HuH-7.5 (cell line): ENCODE measurements around the gene CERS1.

Experiments
- DNase-seq: peaks from one replicate; pipeline ENCODE4 v3.0.0; 2011; ENCODE audit warnings: low spot score

CERS1 gene

DNA sequence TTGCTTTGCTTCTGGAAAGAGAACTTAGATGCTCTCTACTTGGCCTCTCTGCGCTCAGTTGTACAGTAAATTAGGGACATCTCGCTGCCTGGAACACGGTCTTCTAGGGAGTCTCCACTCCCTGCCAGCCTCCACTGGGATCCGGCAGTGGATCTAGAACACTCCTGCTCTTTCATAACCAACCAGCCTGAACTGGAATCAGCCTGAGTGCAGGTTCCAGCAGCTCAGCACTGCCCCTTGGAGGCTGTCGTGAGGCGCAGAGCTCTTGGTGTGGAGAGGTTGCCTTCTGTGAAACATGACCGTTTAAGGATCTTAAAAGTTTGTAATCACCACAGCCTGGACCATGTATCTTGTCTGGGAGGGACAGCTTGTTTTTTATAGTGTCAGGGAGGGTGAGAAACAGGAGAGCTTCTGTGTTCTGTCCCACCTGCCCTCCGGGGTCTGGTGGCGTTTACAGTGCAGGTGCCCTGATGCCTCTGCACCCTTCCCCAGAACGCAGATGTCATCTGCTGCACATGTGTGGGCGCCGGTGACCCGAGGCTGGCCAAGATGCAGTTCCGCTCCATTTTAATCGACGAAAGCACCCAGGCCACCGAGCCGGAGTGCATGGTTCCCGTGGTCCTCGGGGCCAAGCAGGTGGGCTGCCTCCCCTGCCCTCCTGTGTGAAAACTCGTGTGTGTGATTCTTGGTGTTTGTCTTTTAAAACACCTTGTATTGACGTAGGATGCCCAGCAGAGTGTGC is 39.4 kb downstream of the CERS1 start:
- DNase-seq, result peak; percentile 94

DNA sequence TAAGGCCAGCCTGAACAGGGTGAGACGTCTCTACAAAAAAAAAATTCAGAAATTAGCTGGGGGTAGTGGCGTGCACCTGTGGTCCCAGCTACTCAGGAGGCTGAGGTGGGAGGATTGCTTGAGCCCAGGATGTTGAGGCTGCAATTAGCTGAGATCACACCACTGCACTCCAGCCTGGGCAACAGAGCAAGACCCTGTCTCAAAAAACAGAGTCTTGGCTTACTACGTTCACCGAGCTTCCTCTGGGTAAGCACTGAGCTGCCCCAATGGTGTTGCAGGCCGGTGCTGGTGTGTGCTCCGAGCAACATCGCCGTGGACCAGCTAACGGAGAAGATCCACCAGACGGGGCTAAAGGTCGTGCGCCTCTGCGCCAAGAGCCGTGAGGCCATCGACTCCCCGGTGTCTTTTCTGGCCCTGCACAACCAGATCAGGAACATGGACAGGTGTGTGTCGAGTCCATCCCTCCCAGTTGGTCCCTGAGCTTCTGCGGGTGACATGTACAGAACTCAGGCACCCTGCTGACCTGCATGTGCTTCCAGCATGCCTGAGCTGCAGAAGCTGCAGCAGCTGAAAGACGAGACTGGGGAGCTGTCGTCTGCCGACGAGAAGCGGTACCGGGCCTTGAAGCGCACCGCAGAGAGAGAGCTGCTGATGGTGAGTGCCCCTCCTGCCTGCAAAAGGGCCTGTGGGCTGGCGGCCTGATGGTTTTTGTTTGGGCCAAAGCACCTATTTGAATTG is 40.1 kb downstream of the CERS1 start:
- no peak for DNase-seq

DNA sequence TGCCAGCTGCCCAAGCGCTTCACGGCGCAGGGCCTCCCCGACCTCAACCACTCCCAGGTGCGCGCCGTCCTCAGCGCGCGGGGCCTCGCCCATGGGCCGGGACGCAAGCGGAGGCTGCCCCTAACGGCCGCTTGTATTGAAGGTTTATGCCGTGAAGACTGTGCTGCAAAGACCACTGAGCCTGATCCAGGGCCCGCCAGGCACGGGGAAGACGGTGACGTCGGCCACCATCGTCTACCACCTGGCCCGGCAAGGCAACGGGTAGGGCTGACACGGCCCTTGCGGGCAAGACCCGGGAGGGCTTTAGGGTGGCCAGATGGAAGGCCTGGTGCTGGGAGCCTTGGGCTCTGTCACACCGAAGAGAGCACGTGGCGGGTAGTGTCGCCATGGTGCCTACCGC is 41.0 kb downstream of the CERS1 start:
- no peak for DNase-seq

DNA sequence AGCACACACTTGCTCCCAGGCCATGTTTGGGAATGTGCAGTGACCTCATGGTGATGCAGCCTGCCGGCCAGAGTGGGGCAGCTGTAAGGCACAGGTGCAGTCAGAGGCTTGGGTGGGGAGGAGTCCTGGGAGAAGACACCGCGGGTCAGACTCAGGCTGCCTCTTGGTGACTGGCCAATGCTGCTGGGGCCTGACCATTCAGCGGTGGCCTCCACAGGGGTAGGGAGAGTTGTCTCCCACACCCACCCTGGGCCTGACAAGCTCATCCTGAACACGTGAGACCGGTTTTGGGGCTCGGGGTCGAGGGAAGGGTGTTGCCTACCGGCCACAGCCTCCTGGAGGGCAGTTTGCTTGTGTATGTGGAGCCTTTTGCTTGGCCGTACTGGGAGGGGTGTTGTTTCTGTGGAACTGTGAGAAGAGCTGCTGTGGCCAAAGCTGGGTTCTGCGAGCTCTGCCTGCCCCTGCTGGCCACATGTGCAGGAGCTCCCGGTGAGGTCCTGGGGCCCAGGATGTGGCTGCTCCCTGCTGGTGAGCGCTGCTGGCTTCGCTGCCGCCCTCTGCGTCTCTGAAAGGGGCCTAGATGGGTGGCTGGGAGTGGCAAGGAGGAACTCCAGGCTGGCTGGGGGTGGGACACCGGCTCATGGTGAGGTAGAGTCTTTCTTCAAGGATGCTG is 42.1 kb downstream of the CERS1 start:
- no peak for DNase-seq

DNA sequence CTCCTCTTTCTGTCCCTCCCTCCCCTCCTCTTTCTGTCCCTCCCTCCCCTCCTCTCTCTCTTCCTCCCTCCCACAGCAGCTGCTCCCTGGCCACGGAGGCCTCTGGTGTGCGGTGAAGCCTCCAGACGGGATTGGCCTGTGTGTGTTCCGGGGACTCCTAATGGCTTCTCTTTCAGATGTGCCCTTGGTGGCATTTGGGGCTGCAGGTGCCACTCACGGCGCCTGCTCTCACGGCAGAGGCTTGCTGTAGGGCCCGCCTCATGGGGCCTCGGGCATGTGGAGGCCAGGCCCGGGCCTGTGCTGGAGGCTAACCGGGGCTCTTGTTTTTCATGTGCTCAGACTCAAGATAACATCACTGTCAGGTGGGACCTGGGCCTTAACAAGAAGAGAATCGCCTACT is 43.3 kb downstream of the CERS1 start:
- DNase-seq, result no peak

DNA sequence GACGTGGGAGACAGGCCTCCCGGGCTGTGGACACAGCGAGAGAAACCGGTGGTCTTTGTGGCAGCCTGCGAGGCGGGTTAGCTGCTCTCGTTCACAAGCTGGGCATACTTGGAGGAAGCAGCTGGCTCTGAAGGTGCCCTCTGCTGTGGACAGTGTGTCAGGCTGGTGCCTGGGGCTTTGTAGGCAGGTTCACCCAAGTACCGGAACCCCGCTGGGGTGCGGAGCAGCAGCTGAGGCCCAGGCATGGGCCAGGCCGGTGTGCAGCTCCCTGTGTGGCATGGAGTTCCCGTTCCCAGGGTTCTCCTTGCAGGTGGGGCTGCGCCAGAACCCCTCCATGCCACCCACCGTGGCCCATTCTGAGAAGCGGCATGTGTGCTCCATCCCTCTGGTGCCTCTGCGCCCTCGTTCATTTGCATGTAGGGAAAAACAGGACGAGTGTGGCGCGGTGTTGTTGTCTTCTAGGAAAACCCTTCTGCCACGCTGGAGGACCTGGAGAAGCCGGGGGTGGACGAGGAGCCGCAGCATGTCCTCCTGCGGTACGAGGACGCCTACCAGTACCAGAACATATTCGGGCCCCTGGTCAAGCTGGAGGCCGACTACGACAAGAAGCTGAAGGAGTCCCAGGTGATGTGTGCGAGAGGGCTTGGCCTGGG is 44.2 kb downstream of the CERS1 start:
- DNase-seq, result no peak

DNA sequence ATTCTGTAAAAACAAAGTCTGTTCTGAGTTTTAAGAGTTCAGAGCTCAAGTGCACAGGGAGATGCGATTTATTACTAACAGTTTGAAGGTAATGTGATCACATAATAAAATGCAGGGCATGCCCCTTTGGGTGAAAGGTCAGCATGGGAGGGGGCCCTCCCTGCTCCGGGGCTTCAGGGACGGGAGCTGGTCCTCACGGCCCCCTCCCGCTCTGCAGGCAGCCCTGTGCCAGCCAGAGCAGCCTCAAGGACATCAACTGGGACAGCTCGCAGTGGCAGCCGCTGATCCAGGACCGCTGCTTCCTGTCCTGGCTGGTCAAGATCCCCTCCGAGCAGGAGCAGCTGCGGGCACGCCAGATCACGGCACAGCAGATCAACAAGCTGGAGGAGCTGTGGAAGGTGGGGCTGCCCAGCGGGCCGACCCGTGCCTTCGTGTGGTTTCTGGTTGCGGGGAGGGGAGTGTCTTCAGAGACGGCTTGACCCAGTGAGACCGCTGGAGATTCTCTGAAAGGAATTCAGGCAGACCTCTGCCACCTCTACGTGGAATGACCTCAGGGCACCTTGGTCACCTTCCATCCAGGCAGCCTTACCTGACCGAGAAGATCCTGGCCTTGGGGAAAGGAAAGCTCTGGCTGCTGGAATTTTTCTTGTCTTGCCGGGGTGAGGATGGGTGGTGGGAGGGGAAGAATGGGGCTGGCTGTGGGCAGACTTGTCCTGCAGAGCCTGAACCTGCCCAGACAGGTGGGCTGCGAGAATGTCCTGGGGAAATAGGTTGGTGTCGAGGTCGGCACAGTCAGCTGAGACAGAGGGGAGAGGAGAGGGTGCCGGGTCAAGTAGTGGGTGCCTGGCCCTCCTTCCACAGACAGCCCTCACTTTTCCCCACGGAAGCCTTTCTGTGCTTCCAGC is 45.2 kb downstream of the CERS1 start:
- no peak for DNase-seq

DNA sequence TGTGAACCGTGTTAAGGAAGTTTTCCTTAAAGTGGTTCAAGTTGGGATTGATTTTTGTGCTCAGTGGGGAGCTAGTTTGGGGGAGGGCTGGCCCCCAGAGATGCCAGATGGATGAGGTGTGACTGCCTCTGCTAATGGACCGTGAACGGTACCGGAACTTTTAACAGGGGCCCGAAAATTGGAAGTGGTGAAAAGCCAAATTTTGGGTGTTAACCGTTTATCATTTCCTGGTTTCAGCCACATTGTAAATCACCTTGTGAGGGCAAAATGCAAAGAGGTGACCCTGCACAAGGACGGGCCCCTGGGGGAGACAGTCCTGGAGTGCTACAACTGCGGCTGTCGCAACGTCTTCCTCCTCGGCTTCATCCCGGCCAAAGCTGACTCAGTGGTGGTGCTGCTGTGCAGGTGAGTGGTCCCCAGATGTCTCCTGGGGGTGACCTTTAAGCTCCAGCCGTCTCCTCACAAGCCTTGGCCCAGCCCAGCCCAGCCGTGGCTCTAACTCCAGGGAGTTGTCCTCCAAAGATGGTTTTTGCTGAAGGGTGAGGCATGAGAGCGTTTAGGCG is 46.0 kb downstream of the CERS1 start:
- DNase-seq, result no peak

DNA sequence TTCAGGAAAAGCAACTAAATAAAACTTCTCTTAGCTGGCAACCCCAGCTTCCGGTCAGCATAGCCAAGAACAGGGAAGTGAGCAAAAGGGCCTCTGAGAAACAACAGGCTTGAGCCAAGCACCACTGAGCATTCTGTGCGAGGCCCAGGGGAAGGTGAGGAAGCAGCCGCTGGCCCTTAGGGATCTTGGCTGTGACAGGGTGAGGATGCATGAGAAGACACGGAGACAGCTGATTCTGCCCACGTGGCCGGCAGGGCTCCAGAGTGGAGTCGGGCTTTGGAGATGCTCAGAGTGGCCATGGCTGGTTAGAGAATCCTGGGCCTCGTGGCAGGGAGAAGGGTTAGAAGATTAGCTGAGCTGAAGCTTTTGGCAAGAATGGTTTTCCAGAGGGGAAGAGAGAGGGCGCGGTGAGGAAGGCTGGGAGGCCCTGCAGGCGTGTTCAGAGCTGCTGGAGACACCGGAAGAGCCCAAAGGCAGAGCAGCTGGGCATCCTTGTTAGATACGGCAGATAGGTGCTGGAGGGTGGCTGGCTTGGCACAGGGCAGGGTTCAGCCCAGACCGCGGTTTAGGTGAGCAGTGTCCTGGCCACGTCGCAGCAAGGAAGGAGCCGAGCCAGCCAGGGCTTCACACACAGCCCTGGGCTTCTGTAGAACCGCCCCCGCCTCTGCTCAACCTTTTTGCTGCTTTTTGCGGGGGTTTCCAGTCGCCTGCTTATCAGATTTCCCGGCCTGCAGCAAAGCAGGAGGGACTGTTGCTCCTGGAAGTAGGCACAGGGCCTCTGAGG is 46.9 kb downstream of the CERS1 start:
- no peak for DNase-seq

DNA sequence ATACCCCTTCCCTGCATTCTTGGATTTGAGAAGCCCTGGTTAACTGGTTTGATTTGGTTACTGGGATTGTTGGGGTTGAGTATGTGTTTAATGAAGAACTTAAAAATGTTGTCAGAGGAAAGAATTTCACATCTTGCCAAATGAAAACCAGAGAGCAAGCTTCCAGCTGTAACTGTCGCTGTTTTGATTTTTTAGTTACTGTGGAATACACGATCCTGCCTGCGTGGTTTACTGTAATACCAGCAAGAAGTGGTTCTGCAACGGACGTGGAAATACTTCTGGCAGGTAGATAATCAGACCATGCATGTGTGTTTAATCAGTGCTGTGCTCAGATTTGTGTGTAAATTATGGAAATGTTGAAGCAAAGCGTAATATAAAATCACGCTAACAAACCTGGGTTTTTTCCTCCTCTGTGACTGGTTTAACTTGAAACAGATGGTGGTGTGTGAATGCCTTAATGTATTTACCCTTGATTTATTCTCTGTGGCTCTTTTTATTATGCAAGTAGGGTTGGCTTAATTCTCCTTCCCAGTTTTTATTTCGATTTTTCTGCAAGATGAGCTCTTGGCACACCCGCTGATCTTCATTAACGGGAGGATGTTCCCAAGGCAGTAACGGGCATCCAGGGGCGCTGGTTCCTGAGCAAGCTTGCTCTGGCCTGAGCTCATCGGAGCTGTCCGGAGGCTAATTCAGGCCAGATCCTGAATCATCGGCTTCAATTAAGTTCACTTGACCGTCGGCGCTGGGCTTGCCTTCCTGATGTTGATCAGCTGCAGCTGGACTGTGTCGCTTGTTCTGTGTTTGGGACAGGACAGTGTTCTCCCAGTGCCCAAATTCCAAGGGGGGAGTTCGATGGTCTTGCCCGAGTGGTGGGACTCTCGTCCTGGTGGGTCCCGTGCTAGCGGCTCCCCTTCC is 48.2 kb downstream of the CERS1 start:
- no peak for DNase-seq

DNA sequence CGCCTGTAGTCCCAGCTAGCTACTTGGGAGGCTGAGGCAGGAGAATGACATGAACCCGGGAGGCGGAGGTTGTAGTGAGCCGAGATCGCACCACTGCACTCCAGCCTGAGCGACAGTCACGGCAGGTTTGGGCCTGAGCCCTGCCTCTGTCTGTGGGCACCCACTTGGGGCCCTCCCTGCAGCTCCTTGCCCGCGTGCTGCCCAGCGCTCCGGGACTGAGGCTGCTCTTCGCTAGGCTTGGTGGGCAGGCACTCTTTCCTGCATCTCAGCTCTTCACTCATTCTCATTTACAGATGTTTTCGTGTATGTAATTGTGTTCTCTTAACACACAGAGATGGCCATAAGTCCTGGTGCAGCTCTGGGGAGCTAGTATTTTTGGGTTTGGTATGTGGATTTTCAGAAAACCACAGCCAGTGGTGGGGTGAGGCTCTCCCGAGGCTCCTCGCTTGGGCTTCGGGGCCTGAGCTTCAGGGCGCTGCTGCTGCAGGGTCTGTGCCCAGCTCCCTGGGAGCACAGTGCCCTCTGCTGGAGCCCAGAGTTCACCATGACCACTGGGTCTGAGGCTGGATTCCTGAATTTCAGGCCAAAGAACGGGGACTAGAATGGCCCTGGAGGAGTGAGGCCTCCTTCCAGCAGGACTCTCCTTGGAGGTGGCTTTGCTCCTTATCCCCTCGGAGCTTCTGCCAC is 49.0 kb downstream of the CERS1 start:
- peak; percentile 98 for DNase-seq

DNA sequence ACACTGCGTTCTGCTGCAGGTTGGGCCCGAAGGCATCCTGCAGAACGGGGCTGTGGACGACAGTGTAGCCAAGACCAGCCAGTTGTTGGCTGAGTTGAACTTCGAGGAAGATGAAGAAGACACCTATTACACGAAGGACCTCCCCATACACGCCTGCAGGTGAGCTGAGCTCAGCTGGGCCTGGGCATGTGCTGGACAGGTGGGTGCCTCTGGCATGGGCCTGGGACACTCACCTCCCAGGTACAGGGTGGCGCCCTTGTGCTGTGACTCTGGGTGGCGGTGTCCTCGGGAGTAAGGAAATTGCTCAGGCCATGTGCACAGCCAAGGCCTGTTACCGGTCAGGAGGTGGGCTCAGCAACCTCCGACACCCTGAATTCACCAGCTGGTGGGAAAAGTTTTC is 50.0 kb downstream of the CERS1 start:
- DNase-seq, result no peak

DNA sequence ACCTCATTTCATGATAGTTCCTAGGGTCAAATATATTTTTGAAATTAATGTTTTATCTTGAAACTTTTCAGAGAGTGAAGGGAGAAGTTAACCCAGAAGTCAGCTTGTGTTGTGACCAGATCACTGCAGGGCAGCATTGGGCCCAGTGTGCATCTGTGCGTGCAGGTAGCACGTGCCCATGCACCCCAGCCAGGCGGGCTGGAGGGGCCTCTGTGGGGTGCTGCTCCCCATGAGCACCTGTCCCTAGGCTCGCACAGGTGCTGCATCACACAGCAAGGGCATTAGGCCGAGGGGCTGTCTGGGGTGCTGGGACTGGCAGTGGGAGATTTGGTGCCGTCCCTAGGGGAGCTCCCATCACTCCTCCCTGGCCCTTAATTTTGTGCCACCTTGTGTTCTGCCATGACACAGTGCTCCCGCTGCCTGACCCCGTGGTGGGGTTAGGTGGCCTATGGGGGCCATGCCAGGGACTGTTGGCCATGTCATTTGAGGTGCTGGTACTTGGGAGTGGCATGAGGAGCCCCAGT is 51.1 kb downstream of the CERS1 start:
- DNase-seq, result no peak

DNA sequence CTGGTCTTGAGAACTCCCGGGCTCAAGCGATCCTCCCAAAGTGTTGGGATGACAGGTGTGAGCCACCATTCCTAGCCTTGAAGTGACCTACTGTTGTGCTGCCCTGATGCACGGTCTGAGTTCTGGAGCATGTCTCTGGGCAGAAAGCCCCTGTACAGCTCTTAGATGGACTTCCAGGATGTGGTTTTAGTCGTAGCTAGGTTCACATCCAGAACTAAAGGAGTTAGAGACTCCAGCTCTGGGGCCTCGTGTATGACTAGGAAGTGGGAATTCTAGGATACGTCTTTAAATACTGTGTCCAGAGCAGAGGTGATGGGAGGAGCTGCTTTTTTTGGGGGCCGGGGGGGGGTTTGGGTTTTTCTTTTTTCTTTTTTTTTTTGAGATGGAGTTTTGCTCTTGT is 52.0 kb downstream of the CERS1 start:
- DNase-seq, result no peak

DNA sequence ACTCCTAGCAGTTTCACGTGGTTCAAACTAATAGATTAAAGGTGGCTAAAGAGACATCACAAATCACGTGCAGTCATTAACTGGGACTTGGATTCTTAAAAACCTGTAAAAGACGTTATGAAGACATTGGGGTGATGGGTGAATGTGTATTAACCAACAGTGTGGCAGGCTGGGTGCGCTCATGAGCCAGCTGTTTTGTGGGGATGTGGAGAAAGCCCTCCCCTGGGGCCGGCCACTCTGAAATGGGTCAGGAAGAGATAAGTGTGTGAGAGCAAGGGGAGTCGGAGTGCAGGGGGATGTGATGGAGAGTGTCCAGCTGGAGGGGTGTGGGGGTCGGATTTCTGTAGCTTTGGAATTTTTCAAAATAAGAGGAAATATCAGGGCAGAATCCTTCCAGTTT is 53.8 kb downstream of the CERS1 start:
- no peak for DNase-seq

DNA sequence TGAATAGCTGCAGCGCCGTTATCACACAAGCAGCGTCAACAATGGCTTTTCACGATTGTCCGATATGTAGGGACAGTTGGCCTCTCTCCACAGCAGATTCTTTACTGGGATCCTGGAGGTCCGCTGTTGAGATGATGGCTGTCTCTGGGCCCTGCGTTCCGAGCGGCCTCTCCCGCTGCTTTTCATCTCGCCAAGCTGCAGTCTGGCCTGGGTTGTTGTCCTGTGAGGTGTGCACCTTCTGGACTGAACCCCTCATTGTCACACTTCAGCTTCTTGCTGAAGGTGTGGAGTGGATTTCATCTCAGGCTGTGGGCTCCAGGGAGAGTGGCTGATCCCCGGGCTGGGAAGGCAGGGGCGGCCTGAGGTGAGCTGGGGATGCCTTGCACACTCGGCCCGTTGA is 54.6 kb downstream of the CERS1 start:
- peak; percentile 14 for DNase-seq

DNA sequence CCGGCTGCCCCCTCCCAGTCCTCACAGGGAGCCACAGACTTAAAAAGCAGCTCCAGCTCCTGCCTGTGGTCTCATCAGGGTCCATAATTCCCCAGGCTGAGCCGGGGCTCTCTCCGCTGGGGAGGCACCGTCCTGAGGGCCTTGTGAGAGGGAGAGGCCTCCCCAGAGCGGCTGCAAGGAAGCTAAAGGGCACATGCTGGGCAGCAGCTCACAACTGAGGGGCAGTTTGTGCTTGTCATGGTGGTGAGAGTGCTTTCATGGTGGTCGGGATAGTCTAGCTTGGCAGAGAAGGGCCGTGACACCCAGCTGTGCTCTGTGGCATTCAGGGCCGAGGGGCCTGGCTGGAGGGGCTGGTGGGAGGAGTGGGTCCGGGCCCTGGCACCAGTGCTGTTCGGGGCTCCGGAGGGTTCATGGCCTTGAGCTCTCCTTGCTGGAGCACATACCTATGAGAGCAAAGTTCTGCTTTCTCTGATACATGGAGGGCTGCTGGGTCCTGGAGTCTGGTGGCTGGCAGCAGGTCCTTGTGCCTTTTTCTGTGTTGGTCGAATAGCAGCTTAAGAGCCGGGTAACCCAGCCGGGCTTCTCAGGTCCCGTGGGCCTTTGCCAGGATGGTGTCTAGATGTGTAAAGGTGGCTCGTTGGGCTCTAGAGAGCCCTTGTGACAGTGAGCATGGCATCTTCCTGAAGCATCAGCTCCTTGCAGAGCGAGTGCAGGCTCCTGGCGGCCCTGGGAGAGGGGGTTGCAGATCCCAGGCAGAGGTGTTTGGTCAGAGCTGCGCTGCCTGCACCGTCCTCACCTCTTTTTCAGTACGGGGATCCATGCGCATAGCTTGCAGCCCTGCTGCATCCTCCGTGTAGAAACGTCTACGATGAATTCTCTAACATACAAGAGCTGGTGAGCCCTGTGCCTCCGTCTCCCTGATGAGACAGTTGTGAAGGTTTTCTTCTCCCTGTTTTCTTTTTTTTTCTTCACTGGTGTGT is 55.4 kb downstream of the CERS1 start:
- peak; percentile 24 for DNase-seq
